MM.1S (cell line): ENCODE results near the gene PTGER1.

Source experiments
- DNase-seq: peaks from one replicate; pipeline ENCODE4 v3.0.0-alpha.2; 2015
- H2AFZ ChIP-seq: fragments of 300-600 bp; sonication (generic); 2 replicates; pipeline ENCODE4 v1.6.0; 2016; ENCODE audit warnings: antibody characterized with exemption, low read length
- H3F3A ChIP-seq: fragments of 300-600 bp; sonication (generic); 2 replicates; pipeline ENCODE4 v1.6.1; 2016; ENCODE audit warnings: mild to moderate bottlenecking, antibody characterized with exemption, low read length, moderate library complexity, mixed read lengths; ENCODE audit not compliant: insufficient read depth
- H3K27ac ChIP-seq: fragments of 300-600 bp; sonication (generic); 2 replicates; pipeline ENCODE4 v1.5.1; 2016; ENCODE audit warnings: mild to moderate bottlenecking, low read length
- H3K27me3 ChIP-seq: fragments of 300-600 bp; sonication (generic); replicated peaks from 2 replicates; pipeline ENCODE4 v1.6.0; 2016; ENCODE audit warnings: low read length; ENCODE audit not compliant: insufficient read depth
- H3K36me3 ChIP-seq: fragments of 300-600 bp; sonication (generic); replicated peaks from 2 replicates; pipeline ENCODE4 v1.6.1; 2016; ENCODE audit warnings: mild to moderate bottlenecking, low read length, mixed read lengths; ENCODE audit not compliant: insufficient read depth
- H3K4me1 ChIP-seq: fragments of 300-600 bp; sonication (generic); 2 replicates; pipeline ENCODE4 v1.6.1; 2016; ENCODE audit warnings: low read length, mixed read lengths
- H3K4me2 ChIP-seq: fragments of 300-600 bp; sonication (generic); 2 replicates; pipeline ENCODE4 v1.6.0; 2016; ENCODE audit warnings: low read depth, low read length
- H3K4me3 ChIP-seq: fragments of 300-600 bp; sonication (generic); 2 replicates; pipeline ENCODE4 v1.5.1; 2016; ENCODE audit warnings: low read length, mixed read lengths
- H3K79me2 ChIP-seq: fragments of 300-600 bp; sonication (generic); 2 replicates; pipeline ENCODE4 v1.6.1; 2016; ENCODE audit warnings: mixed run types, low read length, mixed read lengths
- H3K9ac ChIP-seq: fragments of 300-600 bp; sonication (generic); 2 replicates; pipeline ENCODE4 v1.6.1; 2016; ENCODE audit warnings: low read length, mixed read lengths
- H3K9me2 ChIP-seq: fragments of 300-600 bp; sonication (generic); replicated peaks from 2 replicates; pipeline ENCODE4 v1.6.1; 2016; ENCODE audit warnings: mild to moderate bottlenecking, low read length, mixed read lengths; ENCODE audit not compliant: insufficient read depth
- H3K9me3 ChIP-seq: fragments of 300-600 bp; sonication (generic); replicated peaks from 2 replicates; pipeline ENCODE4 v1.6.1; 2016; ENCODE audit warnings: mild to moderate bottlenecking, low read length, mixed read lengths; ENCODE audit not compliant: insufficient read depth
- H4K20me1 ChIP-seq: fragments of 300-600 bp; sonication (generic); 2 replicates; pipeline ENCODE4 v1.6.1; 2016; ENCODE audit warnings: mild to moderate bottlenecking, low read length, moderate library complexity, mixed read lengths; ENCODE audit not compliant: insufficient read depth
- CTCF ChIP-seq: fragments of 300-600 bp; sonication (generic); IDR thresholded peaks from 2 replicates; pipeline ENCODE4 v1.5.1; 2016; ENCODE audit warnings: antibody characterized with exemption, low read length, mixed read lengths
- EZH2 ChIP-seq: fragments of 300-600 bp; sonication (generic); optimal IDR thresholded peaks from 2 replicates; pipeline ENCODE3; 2017; ENCODE audit warnings: low read depth, mild to moderate bottlenecking, antibody characterized with exemption, low read length, mixed read lengths
- EZH2phosphoT487 ChIP-seq: fragments of 300-600 bp; sonication (generic); IDR thresholded peaks from 2 replicates; pipeline ENCODE4 v1.6.1; 2018; ENCODE audit warnings: antibody characterized with exemption, low read length

The PTGER1 gene

GRCh38 chr19:14435320-14436050 is 39.7 kb downstream of the PTGER1 start:
- Histone ChIP-seq H3K9ac (no peak overlapping the region), H3K9me2 (no peaks in the 10 kb centered on the region), H3K4me1 (peaks cover 11% of the 10 kb centered on the region; the same call in 1 of the 2 replicates), H4K20me1 (no peaks in the 10 kb centered on the region), H3K79me2 (peaks cover 49% of the 10 kb centered on the region), H3K4me3 (no peak overlapping the region), H3F3A (peaks cover 5% of the 10 kb centered on the region; the same call in 1 of the 2 replicates), H3K27ac (no peak overlapping the region), H2AFZ (no peak overlapping the region), H3K36me3 (no peaks in the 10 kb centered on the region), H3K27me3 (peaks cover 3% of the 10 kb centered on the region; the same call in 1 of the 2 replicates), H3K9me3 (no peaks in the 10 kb centered on the region), H3K4me2 (no peak overlapping the region)
- DNase-seq: no peak
- TF ChIP-seq CTCF (no peak), EZH2 (no peak), EZH2phosphoT487 (no peak)

GRCh38 chr19:14434543-14435319 is 40.4 kb downstream of the PTGER1 start:
- Histone ChIP-seq H3K4me1 (peaks cover 8% of the 10 kb centered on the region; the same call in 1 of the 2 replicates), H3K27ac (no peak overlapping the region), H3K36me3 (no peaks in the 10 kb centered on the region), H3K9me3 (no peaks in the 10 kb centered on the region), H2AFZ (no peak overlapping the region), H3F3A (peaks cover 5% of the 10 kb centered on the region; the same call in 1 of the 2 replicates), H3K79me2 (peaks cover 42% of the 10 kb centered on the region), H3K9ac (no peak overlapping the region), H3K4me2 (peak overlapping the region; percentile 97; the same call in 1 of the 2 replicates), H3K9me2 (no peaks in the 10 kb centered on the region), H3K27me3 (peaks cover 3% of the 10 kb centered on the region; the same call in 1 of the 2 replicates), H3K4me3 (peak overlapping the region; percentile 85; the same call in 1 of the 2 replicates), H4K20me1 (no peaks in the 10 kb centered on the region)
- TF ChIP-seq EZH2phosphoT487 (no peak), CTCF (no peak), EZH2 (no peak)
- no peak for DNase-seq

- Histone ChIP-seq H2AFZ (peak overlapping the region; percentile 81), H3K36me3 (no peaks in the 10 kb centered on the region), H3K9me2 (no peaks in the 10 kb centered on the region), H3K9me3 (no peaks in the 10 kb centered on the region), H4K20me1 (no peaks in the 10 kb centered on the region), H3K4me2 (peak overlapping the region; percentile 97), H3F3A (peaks cover 5% of the 10 kb centered on the region; the same call in 1 of the 2 replicates), H3K27me3 (peaks cover 3% of the 10 kb centered on the region; the same call in 1 of the 2 replicates), H3K79me2 (peaks cover 36% of the 10 kb centered on the region), H3K4me3 (peak overlapping the region; percentile 85), H3K9ac (peak overlapping the region; percentile 66), H3K4me1 (peaks cover 8% of the 10 kb centered on the region; the same call in 1 of the 2 replicates), H3K27ac (no peak overlapping the region)
- peak; percentile 34 for DNase-seq
- TF ChIP-seq CTCF (peak; percentile 9; the same call in 1 of the 2 replicates), EZH2phosphoT487 (no peak), EZH2 (no peak)
Measured at GRCh38 chr19:14433554-14434501, 41.3 kb downstream of the PTGER1 start.
